ENCODE results near the gene OXTR.

Gene OXTR

DNA sequence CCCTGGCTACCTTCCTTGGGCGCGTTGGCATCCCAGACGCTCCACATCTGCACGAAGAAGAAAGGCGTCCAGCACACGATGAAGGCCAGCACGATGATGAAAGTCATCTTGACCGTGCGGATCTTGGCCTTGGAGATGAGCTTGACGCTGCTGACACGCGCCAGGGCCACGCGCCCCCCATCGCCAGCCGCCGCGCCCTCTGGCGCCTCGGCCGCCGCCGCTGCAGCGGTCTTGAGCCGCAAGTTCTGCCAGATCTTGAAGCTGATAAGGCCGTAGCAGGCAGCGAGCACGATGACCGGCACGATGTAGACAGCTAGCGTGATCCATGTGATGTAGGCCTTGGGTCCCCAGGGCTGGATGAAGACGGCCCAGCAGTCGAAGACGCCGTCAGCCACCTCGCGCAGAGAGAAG is 2.2 kb downstream of the OXTR start:
- no peak for DNase-seq

DNA sequence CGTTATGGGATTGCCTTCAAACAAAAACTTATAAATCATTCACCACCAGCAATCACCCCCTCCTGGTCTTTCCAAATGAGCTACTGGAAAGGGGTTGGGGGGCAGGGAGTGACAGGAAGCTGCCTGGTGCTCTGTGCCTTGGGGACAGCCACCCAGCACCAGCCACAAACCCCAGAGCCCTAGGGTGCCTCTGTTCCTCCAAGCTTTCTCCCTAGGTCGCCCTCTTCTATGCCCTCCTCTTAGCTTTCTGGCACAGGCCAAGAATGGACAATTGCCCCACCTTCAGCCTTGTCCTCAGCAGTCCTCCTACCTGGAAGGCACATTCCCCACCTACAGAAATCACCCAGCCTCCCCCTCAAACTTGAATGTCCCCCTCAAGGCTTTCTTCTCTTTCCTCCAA is 3.3 kb downstream of the OXTR start:
- no peak for DNase-seq

DNA sequence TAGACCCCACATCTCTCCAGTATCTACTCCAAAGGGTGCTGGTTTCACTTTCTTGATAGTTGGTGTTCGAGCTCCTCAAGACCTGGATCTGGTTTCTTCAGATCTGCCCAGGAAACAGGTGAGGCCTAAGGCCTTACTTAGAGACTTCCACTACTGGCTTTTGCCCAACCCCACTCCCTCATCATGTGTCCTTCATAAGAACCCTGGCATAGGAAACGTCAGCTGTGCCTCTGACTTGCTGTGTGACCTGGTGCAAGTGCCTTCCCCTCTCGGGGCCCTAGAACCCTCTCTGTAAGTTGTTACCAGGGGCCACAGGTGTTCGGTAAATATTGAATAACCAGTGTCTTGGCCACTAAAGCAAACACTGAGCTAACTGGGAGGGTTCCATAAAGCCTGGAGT is 3.9 kb downstream of the OXTR start:
- DNase-seq: no peak

DNA sequence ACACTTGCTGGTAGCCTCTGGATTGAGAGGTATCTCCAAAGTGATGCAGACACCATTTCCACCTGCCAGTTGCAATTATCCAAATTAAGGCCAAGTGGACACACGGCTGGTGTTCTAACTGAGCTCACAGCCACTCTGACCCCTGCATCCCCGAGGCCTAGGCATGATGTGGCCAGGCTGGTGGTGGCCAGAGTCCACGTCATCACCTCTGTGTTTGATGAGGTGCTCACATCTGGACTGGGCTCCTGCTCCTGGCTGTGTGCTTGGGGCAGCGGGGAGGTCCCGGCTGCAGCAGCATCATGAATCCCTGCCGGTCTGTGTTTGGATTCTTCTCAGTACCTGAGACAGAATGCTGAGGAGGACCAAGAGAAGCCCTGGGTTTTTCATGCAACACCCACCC is 4.9 kb downstream of the OXTR start:
- DNase-seq: no peak

DNA sequence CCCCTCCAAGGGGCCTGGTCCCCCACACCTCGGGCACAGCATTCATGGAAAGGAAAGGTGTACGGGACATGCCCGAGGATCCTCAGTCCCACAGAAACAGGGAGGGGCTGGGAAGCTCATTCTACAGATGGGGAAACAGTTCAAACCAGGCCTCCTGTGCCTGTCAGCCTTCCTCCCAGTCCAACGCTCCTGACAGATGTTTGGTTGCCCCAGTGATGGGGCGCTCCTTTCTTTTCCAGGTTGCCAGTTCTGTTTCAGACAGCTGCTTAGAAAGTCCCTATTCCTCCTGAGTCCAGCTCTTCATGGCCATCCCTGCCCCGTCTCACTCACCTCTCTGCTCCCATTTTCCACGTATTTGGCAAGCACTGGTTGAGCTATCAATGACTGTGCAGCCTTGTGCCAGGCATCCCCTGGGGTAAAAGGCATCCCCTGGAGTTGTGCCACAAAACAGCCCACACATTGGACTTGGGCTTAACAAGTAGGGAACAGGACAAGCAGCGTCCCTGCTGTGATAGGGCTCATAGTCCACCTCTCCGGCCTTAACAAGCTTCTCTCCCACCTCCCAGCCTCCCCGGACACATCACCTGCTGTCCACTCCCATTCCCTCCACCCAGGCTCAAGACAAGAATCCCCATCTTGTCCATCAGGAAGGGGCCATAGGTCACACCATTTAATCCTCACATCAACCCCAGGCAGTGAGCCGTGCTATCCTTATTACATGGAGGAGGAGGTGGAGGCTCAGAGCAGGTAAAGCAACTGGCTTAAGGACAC is 6.6 kb downstream of the OXTR start:
- no peak for DNase-seq

DNA sequence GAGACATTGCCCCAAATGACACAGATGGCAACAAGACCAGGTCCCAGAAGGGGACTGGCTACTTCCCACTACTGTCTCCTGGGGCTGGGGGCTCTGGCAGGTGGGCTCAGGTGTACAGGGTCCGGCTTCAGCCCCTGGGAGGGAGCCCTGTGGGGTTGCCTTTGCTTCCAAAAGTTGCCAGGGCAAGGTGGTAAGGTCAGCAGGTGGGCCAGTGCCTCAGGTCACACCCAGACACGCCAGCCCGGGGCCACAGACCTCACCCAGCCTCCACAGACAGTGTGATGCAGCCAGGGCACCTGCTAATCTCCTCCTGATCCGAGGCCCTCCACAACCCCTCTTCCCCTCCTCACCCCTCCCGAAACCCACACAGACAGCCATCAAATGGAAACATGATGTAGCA is 7.5 kb downstream of the OXTR start:
- no peak for DNase-seq

DNA sequence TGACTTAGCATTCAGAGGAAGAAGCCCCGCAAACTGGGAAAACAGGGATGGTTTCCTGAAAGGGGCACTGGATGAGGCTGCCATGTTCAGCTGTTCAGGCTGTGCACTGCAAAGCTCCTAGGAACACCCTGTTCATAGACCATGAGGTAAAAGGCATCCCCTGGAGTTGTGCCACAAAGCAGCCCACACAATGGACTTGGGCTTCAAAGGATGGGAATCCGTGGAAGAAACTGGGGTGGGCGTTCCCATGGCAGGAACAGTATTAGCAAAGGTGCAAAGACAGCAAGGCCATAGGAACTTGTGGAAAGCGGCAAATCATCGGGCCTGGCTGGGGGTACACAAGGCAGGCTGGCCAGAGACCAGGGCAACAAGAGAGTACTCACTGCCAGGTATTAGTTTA is 8.9 kb downstream of the OXTR start:
- DNase-seq: no peak

DNA sequence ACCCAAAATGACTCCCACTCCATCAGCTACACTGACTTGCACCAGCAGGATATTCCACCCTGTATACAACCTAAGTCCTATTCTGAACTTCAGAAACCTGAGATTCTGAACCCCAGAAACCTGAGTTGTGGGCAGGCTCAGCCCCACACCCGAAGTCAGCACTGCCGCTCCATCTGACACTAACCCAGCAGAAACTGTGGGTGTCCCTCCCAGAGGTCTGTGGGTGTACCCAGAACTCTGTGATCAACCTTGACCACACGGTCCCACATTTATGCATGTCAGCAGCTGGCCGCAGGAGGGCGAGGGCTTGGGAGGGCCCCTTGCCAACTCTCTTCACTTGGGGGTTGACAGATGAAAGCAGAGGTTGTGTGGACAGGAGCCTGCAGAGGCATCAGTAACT is 9.3 kb downstream of the OXTR start:
- no peak for DNase-seq

DNA sequence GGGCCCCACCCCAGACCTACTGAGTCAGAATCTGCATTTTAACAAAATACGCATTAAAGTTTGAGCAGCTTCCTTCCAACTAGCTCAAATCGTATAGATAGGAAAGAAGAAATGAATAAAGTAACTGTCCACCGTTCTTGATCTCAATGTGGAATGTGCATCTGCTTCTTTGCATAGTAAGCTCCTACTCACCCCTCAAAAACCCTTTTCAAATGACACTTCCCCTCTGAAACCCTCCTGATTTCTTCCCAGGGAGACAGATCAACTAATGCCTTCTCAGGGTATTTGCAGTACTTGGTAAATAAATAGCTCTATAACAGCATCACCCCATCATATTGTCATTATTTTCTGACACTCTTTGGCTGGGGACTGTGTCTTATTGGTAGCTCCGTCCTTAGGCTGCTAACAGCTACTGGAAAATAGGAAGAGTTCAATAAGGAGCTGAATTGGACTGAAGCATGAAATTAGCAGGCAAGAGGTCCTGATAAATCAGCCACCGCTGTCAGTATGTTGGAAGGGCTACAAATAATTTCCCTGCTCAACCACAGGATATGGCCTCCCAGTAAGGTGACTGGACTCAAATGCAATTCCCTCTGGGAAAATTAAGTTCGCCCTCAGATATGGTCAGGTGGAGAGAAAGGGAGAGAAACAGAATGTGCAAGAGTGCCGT is 10.2 kb downstream of the OXTR start:
- no peak for DNase-seq

DNA sequence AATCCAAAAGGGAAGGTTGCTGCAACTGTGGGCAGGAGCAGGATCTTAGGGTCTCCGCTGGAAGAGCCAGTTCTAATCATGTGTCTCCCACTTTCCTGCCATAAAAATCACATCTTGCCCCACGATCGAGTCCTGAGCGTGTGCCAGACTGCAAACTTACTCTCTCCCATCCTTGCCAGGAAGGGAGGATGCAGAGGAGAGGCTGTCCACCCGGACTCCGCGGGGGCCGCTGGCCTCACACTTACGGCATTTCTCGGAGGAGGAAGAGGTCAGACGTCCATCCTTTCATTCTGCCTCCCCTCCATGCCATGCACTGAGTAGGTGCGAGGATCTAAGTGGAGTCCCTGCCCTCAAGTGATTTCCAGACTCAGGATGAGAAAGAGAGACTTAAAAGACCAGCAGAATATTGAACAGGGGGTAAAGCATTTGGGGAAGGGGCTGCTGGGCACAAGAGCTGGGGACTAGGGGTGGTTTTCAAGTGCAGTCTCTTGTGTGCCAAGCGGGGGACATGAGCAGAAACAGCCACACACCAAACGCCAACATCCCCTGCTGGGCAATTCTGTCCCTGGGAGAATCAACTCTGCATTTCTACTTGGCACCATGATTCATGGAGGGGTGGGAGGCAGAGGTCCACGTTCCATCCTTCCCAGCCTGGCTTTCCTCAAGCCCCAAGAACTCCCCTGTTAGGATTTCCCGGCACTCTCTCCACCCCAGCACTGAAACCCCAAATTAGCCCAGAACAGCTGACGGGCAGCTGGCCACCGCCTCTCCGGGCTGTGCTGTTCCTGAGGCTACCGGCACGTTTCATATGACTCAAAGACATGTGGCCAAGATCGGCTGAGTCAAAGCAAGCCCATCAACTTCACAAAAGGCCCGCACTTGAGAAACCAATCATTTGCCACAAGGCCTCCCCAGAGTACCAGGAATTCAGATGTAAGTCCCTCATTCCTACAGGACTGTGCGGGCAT is 11.6 kb downstream of the OXTR start:
- DNase-seq: no peak

DNA sequence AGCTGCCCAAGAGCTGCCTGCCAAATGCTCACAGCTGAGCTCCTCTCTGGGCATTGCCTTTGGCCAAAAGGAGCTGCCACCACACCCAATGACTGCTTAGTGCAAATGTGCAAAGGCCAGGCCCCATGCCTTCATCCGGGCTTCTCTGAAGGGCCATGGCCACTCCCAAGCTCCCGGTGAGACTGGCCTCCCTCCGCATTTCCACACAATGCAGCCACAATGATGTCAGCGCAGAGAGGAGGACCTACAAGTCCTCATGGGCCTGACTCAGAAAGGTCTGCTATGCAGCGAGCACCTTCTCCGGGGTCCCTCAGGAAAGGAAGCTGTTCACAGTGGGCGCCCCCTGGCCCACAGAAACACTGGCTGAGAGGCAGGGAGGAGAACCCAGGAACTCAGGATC is 12.7 kb downstream of the OXTR start:
- DNase-seq: no peak

DNA sequence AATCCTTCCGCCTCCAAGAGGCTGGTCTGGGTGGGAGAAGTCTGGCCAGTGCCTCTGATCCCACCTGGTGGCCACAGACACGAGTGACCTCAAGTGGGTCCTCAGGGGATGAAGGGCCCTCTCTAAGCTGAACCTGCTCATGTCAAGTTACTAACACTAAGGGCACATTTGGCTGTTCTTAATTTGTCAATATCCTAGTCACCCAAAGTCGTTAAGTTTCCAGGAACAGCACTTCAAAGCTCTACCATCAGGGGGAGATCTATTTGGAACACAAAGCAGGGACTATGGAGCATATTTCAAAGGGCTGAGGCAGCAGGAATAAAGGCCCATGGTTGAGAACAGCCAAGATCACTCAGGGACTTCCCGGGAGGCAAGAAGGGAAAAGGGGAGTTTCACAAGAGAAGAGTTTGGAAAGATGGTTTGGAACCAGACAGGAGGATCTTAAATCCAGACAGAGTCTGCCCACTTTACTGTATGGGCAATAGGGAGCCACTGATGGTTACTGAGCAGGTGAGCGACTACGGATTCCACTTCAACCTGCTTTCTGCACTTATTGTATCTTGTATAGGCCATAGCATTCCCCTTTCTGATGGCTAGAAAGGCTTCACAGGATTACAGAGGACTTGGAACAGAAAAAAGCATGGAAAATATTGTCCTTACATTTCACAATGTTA is 13.7 kb downstream of the OXTR start:
- DNase-seq: no peak

DNA sequence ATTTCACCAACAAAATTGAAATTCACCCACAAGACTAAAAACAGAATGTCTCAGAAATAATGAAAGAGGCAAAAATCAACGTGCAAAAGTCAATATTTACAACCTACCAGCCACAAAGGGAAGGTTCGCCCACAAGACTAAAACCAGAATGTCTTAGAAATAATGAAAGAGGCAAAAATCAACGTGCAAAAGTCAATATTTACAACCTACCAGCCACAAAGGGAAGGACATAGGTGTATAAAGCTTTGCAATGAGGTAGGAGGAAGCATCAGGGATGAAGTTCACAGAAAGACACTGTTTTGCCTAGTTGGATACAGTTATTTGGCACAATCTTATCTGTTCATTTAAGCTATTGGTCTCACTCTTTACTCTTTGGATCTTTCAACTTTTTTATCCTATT is 14.3 kb downstream of the OXTR start:
- no peak for DNase-seq

DNA sequence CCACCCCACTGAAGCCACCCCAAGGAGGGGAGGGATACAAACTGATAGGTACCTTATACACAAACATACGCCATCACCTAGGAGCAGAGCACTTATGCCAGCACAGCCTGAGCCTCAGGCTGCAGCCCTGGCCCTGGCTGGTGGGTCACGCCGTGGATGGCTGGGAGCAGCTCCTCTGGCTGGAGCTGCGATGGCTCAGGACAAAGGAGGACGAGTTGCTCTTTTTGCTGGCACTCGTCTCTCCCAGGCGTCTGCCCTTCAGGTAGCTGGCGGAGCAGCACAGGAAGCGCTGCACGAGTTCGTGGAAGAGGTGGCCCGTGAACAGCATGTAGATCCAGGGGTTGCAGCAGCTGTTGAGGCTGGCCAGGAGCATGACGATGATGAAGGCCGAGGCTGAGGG is 16.6 kb downstream of the OXTR start:
- no peak for DNase-seq

DNA sequence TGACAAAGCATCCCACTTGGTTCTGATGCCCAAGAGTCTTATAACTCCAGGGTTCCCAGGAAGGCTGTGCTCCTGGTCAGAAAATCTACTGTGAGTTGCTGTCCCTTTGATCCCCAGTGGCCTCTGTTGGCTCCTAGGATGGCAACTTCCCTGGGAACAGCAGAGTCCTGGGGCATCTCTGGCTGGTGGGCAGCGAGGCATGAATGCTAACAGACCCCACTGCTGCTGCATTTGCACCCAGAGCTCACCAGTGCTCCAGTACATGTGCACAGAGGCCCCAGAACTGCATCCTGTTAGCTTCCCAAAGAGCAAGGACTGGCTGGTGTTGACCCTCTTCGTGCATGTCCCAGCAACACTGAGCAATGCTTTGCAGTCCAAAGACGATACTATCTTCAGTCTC is 20.1 kb downstream of the OXTR start:
- no peak for DNase-seq

DNA sequence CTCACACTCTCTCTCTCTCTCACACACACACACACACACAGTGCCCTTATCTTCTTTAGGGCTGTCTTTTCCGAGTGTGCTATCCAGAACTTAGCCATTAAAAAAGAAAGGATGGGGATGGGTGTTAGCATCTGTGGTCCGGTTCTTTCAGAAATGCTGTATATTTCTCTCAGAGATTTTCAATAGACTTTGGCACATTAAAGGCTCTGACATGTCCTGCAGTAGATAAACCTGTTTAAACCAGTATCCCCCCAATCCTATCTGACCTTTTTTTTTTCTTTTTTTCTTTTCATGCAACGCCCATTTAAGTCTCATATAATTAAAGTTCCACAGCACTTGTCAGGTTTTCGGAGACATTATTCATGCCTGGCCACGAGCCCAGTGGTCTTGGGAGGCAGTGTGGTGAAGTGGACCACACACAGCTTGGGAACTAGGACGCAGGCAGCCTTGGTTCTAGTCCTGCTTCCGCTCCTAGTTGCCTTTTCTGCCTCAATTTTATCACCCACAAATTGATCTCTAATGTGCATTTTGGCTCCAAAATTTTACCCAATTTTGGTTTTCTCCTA is 22.6 kb downstream of the OXTR start:
- no peak for DNase-seq

DNA sequence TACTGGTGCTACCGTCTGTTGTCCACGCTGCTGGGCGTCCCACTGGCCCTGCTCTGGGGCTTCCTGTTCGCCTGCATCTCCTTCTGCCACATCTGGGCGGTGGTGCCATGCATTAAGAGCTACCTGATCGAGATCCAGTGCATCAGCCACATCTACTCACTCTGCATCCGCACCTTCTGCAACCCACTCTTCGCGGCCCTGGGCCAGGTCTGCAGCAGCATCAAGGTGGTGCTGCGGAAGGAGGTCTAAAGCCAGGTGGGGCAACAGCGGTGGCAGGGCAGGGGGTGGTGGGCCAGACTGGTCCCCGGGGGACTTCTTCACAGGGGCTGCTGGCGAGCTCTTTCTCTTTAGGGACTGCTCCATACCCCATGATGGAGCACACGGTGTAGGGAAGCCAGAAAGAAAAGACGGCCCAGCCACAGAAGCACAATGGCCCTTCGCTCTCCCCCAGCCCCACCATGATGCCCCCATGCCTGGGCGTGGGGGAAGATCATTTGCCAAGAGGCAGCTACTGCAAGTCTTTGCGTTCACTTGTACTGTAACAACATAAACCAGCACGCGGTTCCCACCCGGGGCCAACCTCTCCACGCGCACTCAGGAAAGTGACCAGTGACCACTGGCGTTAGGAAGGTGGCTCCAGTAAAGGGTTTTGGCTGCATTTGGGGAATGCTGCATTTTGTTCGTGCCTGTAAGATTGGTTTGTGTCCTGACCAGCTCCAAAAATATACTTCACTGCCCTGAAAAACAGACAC is 23.6 kb downstream of the OXTR start:
- DNase-seq: no peak

DNA sequence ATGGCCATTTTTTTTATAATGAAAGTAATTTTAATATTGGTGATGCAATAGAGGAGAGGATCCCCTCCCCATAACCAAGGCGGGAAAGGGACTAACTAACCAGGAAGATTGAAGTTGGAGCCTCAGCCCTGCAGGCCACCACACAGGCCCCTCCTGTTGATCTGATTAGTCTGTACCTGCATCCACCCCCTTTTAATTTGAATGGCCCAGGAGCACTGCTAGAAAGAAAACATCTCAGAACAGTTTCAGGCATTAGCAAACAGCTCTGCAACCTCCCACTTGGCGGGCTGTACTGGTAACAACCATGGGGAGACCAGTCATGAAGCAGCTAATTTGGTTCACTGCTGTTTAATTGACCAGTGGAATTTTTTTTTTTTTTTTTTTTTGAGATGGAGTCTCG is 25.5 kb downstream of the OXTR start:
- DNase-seq: no peak

DNA sequence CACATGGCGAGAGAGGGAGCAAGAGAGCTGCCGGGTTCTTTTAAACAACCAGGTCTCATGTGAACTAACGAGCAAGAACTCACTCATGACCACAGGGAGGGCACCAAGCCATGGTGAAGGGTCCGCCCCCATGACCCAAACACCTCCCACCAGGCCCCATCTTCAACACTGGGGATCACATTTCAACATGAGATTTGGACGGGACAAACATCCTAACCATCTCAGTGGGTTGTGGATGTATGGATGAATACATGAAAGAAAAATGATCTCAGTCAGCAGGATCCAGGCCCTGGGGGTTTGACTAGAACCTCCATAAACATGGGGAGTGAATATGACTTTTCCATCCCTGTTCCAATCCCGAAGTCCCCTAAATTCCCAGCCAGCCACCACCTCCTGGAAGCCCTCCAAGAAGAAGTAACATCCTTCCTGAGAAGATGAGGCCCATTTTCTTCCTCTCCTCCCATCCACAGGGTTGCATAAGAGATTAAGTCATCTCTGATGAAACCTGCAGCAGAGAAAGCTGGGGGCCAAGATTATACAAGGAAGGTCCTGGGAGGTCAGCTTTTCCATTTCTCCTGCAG is 26.3 kb downstream of the OXTR start:
- DNase-seq: no peak

DNA sequence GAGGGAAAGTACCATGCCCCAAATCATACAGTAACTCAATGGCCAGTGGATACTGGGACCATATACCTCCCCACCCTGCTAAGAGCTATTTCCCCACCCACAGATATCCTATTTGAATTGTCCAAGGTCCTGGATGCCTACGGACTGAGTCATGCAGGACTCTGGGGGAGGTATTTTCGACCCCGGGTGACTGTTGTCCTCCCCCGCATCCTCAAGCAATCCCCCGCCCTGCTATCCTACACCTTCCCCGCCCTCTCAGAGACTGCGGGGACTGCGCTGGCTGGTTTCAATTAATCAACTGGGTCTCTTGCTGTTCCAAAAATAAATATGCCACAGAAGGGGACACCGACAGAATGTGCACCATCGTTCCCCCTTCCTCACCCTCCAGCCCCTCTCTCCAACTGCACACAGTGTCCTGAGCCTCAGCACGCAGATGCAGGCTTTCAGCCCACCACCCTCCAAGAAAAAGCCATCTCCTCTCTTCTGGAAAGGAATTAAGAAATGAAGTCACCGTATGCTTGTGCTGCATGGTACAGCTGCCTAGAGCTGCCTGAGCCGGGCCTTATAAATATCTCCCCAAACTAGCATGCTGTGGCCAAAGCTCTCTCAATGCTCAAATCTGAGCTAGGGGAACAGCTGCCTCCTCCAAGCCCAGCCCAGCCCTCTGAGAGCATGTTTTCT is 27.7 kb downstream of the OXTR start:
- DNase-seq: no peak

Measured in effector CD8-positive, alpha-beta T cell (primary cell).